ENCODE data around the gene LRRN2. TPM values are rescaled to one million over a fixed set of nuclear protein-coding genes. Genes with fewer than 3 reads are reported as not detected.

LRRN2 gene
- total RNA-seq, 4 donors from 2014 or later = 0.10 to 0.32 TPM; not detected in 2

DNA sequence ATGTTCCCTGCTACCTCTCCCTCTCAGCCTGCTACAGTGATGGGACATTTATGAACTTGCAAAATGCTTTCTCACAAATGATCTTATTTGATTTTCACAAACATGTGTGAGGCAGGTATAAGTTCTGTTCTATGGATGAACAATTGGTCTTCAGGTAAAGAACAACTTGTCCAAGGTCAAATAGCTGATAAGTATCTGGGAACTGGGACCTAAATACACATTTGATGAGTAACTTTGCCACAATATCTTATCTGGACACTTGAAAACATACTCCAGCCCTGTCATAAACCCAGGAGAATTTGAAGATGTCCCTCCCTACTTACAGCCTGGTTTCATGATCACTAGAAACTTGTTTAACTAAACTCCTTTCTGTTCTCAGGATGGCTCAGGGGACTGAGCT lies 23.0 kb downstream of the LRRN2 start:
- no peak overlapping the region for H3K4me3 ChIP-seq (ENCODE audit: low read depth, poor library complexity, severe bottlenecking)
- DNase-seq (ENCODE audit: low spot score in 2 of 2) = no peak
- TF ChIP-seq POLR2A (IDR thresholded peaks at IDR 0.05) = no peak
- TF ChIP-seq, protein P1, sequence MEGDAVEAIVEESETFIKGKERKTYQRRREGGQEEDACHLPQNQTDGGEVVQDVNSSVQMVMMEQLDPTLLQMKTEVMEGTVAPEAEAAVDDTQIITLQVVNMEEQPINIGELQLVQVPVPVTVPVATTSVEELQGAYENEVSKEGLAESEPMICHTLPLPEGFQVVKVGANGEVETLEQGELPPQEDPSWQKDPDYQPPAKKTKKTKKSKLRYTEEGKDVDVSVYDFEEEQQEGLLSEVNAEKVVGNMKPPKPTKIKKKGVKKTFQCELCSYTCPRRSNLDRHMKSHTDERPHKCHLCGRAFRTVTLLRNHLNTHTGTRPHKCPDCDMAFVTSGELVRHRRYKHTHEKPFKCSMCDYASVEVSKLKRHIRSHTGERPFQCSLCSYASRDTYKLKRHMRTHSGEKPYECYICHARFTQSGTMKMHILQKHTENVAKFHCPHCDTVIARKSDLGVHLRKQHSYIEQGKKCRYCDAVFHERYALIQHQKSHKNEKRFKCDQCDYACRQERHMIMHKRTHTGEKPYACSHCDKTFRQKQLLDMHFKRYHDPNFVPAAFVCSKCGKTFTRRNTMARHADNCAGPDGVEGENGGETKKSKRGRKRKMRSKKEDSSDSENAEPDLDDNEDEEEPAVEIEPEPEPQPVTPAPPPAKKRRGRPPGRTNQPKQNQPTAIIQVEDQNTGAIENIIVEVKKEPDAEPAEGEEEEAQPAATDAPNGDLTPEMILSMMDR (IDR thresholded peaks at IDR 0.05) = no peak
- intact Hi-C loops (cut with DNase I; ENCODE audit: low total_unique reads) = no loop called here

DNA sequence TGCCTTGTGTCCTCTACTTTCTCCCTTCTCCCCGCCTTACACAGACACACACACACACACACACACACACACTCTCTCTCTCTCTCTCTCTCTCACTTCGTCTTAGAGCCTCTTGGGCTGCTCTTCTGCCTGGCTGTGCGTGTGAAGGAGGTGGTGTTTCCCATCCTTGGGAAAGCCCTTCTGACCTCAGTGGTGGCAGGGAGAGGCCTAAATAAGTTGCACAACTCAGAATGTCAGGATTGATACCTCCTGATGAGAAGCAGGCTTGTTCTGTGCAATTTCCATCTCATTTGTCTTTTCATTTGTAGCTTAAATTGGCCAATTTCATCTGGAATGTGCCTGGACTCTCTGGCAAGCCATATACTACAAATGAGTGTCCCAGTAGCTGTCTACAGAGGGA lies 25.0 kb downstream of the LRRN2 start:
- no peak for TF ChIP-seq POLR2A (IDR thresholded peaks at IDR 0.05)
- TF ChIP-seq, protein P1 (IDR thresholded peaks at IDR 0.05) = no peak
- no peak overlapping the region for H3K4me3 ChIP-seq (ENCODE audit: low read depth, poor library complexity, severe bottlenecking)
- intact Hi-C loops (cut with DNase I; ENCODE audit: low total_unique reads) = no loop called here
- 80 to 83% methylated on average over 3 of the region's 3 CpGs for WGBS, 2 donors
- DNase-seq (ENCODE audit: low spot score in 2 of 2) = no peak

DNA sequence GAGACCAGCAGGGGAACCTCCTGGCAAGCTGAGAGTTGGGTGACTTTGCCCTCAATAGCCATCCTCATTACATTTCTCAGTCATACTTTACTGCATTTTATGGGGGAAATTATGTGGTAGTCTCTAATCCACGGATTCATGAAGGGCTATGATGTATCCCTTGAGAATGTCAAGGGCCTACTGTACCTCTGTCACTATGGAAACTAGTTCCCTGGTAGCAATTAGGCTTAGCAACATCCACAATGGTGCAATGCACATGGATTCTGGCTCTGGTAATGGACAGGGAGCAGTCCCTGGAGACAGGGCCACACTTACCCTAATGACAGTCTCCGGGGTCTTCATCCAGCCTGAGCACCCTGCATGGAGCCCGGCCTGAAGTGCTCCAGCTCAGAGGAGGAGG lies 26.5 kb downstream of the LRRN2 start:
- no peak overlapping the region for H3K4me3 ChIP-seq (ENCODE audit: low read depth, poor library complexity, severe bottlenecking)
- no peak for DNase-seq (ENCODE audit: low spot score in 2 of 2)
- TF ChIP-seq POLR2A (IDR thresholded peaks at IDR 0.05) = no peak
- TF ChIP-seq, protein P1 (IDR thresholded peaks at IDR 0.05) = no peak
- intact Hi-C loops (cut with DNase I; ENCODE audit: low total_unique reads) = no loop called here
- WGBS, 2 donors = 79 to 88% methylated on average over 3 of the region's 3 CpGs

DNA sequence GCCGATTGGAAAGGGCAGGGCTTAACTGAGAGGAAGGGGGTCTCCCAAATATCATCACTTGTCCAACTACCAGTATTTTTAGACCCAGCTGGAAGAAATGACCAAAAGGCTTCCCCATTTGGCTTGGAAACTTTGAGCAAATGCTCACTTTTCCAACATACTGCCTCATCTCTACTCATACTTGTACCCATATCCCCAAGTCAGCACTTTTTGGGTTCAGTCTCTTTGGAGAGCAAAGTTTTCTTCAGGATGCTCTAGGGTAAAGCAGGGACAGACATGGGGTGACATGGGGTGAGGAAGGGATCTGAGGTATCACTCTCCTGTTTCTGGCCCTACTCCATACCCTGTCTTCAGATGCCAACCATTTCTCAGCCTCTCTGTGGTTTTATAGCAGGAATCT lies 27.2 kb downstream of the LRRN2 start:
- DNase-seq (ENCODE audit: low spot score in 2 of 2) = no peak
- TF ChIP-seq, protein P1 (IDR thresholded peaks at IDR 0.05) = no peak
- TF ChIP-seq POLR2A (IDR thresholded peaks at IDR 0.05) = no peak
- H3K4me3 ChIP-seq (ENCODE audit: low read depth, poor library complexity, severe bottlenecking) = no peak overlapping the region
- intact Hi-C loops (cut with DNase I; ENCODE audit: low total_unique reads) = no loop called here
- WGBS, 2 donors = 100% methylated on average over 1 of the region's 1 CpG

DNA sequence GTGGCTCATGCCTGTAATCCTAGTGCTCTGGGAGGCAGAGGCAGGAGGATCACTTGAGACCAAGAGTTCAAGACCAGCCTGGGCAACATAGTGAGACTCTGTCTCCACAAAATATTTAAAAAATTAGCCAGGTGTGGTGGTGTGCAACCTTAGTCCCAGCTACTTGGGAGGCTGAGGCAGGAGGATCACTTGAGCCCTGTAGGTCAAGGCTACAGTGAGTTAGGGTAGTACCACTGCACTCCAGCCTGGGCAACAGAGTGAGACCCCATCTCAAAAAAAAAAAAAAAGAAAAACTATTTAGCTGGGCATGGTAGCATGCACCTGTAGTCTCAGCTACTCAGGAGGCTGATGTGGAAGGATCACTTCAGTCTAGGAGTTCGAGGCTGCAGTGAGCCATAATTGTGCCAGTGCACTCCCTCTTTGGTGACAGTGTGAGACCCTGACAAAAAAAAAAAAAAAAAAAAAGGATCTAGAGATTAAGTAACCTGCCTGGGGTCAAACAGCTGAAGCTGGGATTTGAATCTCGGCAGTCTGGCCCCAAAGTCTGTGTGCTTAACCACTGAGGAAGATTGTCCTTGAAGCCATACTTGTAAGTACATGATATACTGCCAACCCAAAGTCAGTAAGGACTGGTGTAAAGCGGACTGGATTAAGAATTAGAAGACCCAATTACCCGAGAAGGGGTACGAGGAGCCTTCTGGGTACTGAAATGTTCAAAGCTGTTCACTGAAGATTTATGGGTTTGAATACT lies 31.8 kb downstream of the LRRN2 start:
- intact Hi-C loops (cut with DNase I; ENCODE audit: low total_unique reads) = loop anchor here (5.0 kb wide), 1 partner anchor 926 kb away; no protein-coding TSS in a partner anchor
- no peak for TF ChIP-seq POLR2A (IDR thresholded peaks at IDR 0.05)
- TF ChIP-seq, protein P1 (IDR thresholded peaks at IDR 0.05) = no peak
- 72 to 80% methylated on average over 5 of the region's 5 CpGs for WGBS, 2 donors

DNA sequence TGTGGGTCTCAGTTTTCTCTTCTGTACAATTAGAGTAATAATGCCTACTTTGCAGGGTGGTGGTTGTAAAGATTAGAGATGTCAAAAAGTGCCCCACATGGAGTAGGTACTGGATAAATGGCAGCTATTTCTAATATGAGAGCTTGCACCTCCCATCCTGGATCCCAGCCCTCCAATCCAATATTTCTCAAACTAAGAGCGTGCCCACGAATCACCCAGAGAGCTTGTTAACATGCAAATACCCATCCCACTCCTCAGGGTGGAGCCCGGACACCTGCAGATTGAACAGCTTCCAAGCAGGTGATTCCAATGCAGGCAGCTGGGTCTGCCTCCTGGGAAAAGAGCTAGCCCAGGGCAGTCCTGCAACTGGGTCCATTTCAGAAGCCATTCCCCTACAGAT lies 33.0 kb downstream of the LRRN2 start:
- H3K4me3 ChIP-seq (ENCODE audit: low read depth, poor library complexity, severe bottlenecking) = no peak overlapping the region
- intact Hi-C loops (cut with DNase I; ENCODE audit: low total_unique reads) = loop anchor here (5.0 kb wide), 1 partner anchor 925 kb away; no protein-coding TSS in a partner anchor
- 17 to 21% methylated on average over 3 of the region's 3 CpGs for WGBS, 2 donors
- DNase-seq (ENCODE audit: low spot score in 2 of 2) = no peak
- TF ChIP-seq, protein P1 (IDR thresholded peaks at IDR 0.05) = no peak
- no peak for TF ChIP-seq POLR2A (IDR thresholded peaks at IDR 0.05)

More for the DNA sequence above, 31.8 kb downstream of the LRRN2 start:
- H3K4me3 ChIP-seq (ENCODE audit: low read depth, poor library complexity, severe bottlenecking) = no peak overlapping the region
- DNase-seq (ENCODE audit: low spot score in 2 of 2) = no peak

Data from lower leg skin (tissue), 4 donors.